ENCODE data around the gene LAMTOR2. TPM values are rescaled to one million over a fixed set of nuclear protein-coding genes. Genes with fewer than 3 reads are reported as not detected.

Gene LAMTOR2
- total RNA-seq, 4 donors from 2014 or later = 66.8 to 79.3 (median 73.1) TPM

- peak; percentile 94 for ATAC-seq
- 30 to 43% methylated on average over 3 to 4 of the region's 14 CpGs for WGBS, 2 donors (ENCODE audit: low coverage in 1 of 2)
These were observed 42.2 kb downstream of the LAMTOR2 start for GRCh38 chr1:156096640-156097391.

DNA sequence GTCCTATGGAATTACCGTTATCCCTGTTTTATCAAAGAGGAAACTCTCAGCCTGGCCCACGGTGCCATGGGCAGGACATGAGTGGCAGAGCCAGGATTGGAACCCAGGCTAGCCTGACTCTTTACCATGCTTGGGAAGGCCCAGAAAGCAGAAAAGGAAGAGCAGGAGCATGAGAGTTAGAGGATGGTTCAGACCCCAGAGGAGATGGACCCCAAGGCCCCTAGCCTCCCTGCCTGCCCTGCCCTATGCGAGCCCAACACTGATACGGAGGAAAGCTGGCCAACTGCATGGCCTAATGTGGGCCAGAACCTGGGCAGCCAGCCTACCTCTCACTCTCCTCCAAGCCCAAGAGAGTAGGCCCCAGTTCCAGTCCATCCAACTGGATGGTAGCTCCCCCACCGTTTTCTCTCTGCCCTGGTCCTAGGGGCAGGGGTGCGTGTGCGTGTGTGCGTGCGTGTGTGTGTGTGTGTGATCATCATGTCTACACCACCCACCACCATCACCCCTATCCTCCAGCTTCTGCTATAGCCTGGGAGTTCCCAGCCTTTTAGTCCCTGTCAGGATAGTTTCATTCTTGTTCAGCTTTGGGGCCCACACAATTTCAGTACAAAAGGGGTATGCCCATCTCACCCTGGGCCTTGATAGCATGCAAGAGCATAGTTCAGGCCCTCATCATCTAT lies 43.1 kb downstream of the LAMTOR2 start:
- H3K27me3 ChIP-seq = no peaks in the 10 kb centered on the region
- peaks cover 0 to 52% (median 31%) of the 10 kb centered on the region in 3 donors for H3K4me1 ChIP-seq
- H3K4me3 ChIP-seq = no peak overlapping the region
- H3K36me3 ChIP-seq = peaks cover 0 to 3% of the 10 kb centered on the region in 2 donors
- TF ChIP-seq, protein P1, sequence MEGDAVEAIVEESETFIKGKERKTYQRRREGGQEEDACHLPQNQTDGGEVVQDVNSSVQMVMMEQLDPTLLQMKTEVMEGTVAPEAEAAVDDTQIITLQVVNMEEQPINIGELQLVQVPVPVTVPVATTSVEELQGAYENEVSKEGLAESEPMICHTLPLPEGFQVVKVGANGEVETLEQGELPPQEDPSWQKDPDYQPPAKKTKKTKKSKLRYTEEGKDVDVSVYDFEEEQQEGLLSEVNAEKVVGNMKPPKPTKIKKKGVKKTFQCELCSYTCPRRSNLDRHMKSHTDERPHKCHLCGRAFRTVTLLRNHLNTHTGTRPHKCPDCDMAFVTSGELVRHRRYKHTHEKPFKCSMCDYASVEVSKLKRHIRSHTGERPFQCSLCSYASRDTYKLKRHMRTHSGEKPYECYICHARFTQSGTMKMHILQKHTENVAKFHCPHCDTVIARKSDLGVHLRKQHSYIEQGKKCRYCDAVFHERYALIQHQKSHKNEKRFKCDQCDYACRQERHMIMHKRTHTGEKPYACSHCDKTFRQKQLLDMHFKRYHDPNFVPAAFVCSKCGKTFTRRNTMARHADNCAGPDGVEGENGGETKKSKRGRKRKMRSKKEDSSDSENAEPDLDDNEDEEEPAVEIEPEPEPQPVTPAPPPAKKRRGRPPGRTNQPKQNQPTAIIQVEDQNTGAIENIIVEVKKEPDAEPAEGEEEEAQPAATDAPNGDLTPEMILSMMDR (IDR thresholded peaks at IDR 0.05) = no peak
- no peak for ATAC-seq
- H3K9me3 ChIP-seq = no peaks in the 10 kb centered on the region
- 82 to 83% methylated on average over 4 to 7 of the region's 9 CpGs for WGBS, 2 donors (ENCODE audit: low coverage in 1 of 2)
- peak overlapping the region in 3 of 4 donors; percentile 81 to 88 (median 81) for H3K27ac ChIP-seq

More at GRCh38 chr1:156096640-156097391, 42.2 kb downstream of the LAMTOR2 start:
- H3K9me3 ChIP-seq = no peaks in the 10 kb centered on the region
- H3K36me3 ChIP-seq = peaks cover 0 to 3% of the 10 kb centered on the region in 2 donors
- no peak overlapping the region for H3K4me3 ChIP-seq
- no peaks in the 10 kb centered on the region for H3K27me3 ChIP-seq
- TF ChIP-seq, protein P1 (IDR thresholded peaks at IDR 0.05) = peak in 3 of 4 experiments; percentile 98
- TF ChIP-seq POLR2AphosphoS5 (IDR thresholded peaks at IDR 0.05) (peak; percentile 51), POLR2A (IDR thresholded peaks at IDR 0.05) (no peak)
- peaks cover 0 to 44% (median 23%) of the 10 kb centered on the region in 3 donors for H3K4me1 ChIP-seq
- peak overlapping the region; percentile 52 to 88 (median 81) for H3K27ac ChIP-seq

DNA sequence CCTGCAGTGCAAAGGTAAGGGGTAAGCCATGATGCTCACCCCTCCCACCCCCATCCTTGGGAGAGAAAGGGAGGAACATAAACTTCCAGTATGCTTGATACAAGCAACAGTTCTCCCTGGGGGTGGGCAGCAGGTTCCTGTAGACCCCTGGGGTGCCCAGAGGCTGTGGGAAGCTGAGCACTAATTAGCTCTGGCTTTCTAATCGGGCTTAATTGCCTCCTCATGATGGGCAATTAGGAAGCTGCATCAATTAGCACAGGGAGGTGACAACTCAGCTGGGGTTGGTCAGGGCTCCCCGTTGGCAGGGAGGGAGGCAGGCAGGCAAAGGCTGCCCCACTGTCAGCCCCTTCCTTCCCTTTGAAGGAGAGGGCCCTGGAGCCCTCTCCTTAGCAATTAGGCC lies 44.2 kb downstream of the LAMTOR2 start:
- Histone ChIP-seq H3K9me3 (no peaks in the 10 kb centered on the region), H3K27me3 (no peaks in the 10 kb centered on the region), H3K27ac (peak overlapping the region in 2 of 4 donors; percentile 26 to 88), H3K36me3 (peaks cover 0 to 2% of the 10 kb centered on the region in 2 donors), H3K4me3 (no peak overlapping the region), H3K4me1 (peaks cover 2 to 64% (median 43%) of the 10 kb centered on the region in 3 donors)
- ATAC-seq = no peak
- no peak for TF ChIP-seq POLR2A (IDR thresholded peaks at IDR 0.05)
- TF ChIP-seq, protein P1 (IDR thresholded peaks at IDR 0.05) = no peak
- TF ChIP-seq POLR2AphosphoS5 (IDR thresholded peaks at IDR 0.05) = no peak
- no peak for TF ChIP-seq EP300 (IDR thresholded peaks at IDR 0.05)
- no CpG with 5 or more reads among the region's 2 CpGs for WGBS, 2 donors (ENCODE audit: low coverage in 1 of 2)

DNA sequence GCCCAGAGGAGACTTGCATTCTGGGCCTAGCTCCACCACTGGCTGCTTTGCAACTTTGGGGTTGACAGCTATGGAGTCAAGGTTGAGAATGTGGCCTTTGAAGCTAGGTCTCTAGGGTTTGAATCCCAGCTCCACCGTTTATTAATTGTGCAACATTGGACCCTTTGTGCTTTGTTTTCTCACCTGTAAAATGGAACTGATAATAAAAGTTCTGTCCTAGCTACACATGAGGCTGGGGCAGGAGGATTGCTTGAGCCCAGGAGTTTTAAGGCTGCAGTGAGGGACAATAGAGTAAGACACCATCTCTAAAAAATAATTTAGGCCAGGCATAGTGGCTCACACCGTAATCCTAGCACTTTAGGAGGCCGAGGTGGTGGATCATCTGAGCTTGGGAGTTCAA lies 44.7 kb downstream of the LAMTOR2 start:
- Histone ChIP-seq H3K4me1 (peaks cover 7 to 68% (median 48%) of the 10 kb centered on the region in 3 donors), H3K27me3 (no peaks in the 10 kb centered on the region), H3K9me3 (no peaks in the 10 kb centered on the region), H3K27ac (peak overlapping the region in 2 of 4 donors; percentile 26 to 88), H3K4me3 (no peak overlapping the region), H3K36me3 (no peaks in the 10 kb centered on the region)
- ATAC-seq = no peak
- 0% methylated on average over 1 of the region's 3 CpGs; no CpG with 5 or more reads in 1 of the 2 donors for WGBS, 2 donors (ENCODE audit: low coverage in 1 of 2)
- TF ChIP-seq EP300 (IDR thresholded peaks at IDR 0.05) = no peak
- TF ChIP-seq, protein P1 (IDR thresholded peaks at IDR 0.05) = no peak

All from gastroesophageal sphincter (tissue), 4 donors.